ENCODE measurements around the gene GATA5.

The GATA5 gene

GRCh38 chr20:62489186-62489931 lies 13.6 kb upstream of the GATA5 start:
- H3K79me1 ChIP-seq (ENCODE audit: low read length), result no peaks in the 10 kb centered on the region
- no peaks in the 10 kb centered on the region for H3K79me2 ChIP-seq (ENCODE audit: control insufficient read depth, insufficient read depth, low read length)
- H3K4me3 ChIP-seq (ENCODE audit: low read length), result no peak overlapping the region
- no peak overlapping the region for H3K4me2 ChIP-seq (ENCODE audit: low read length)
- no peak overlapping the region for H3K18ac ChIP-seq (ENCODE audit: low read length)
- WGBS (ENCODE audit: extremely low coverage, insufficient coverage, low lambda C conversion rate), result no CpG with 5 or more reads among the region's 18 CpGs
- H3K23ac ChIP-seq (ENCODE audit: low read length), result no peak overlapping the region
- H3K27me3 ChIP-seq (ENCODE audit: insufficient read depth, low read length, poor library complexity), result no peaks in the 10 kb centered on the region
- no peak overlapping the region for H2BK5ac ChIP-seq (ENCODE audit: low read length)
- no peak overlapping the region for H3K9ac ChIP-seq (ENCODE audit: low read length)
- H3K4me1 ChIP-seq (ENCODE audit: control insufficient read depth, low read depth, low read length), result peaks cover 12% of the 10 kb centered on the region
- H3K27ac ChIP-seq (ENCODE audit: low read depth, low read length), result no peak overlapping the region
- no peak overlapping the region for H2BK120ac ChIP-seq (ENCODE audit: low read depth, low read length)
- H2AK5ac ChIP-seq (ENCODE audit: low read length), result no peak overlapping the region
- H4K5ac ChIP-seq (ENCODE audit: low read length), result no peak overlapping the region
- no peak overlapping the region for H3K4ac ChIP-seq (ENCODE audit: low read depth, low read length)
- H3K56ac ChIP-seq (ENCODE audit: low read length), result no peak overlapping the region
- no peaks in the 10 kb centered on the region for H3K36me3 ChIP-seq (ENCODE audit: control insufficient read depth, insufficient read depth, low read length)
- no peak overlapping the region for H2BK15ac ChIP-seq (replicated peaks; ENCODE audit: low read depth)
- no peak overlapping the region for H4K8ac ChIP-seq (ENCODE audit: low read depth, low read length)
- no peak for DNase-seq

- Histone ChIP-seq H2BK120ac (ENCODE audit: low read depth, low read length) (no peak overlapping the region), H3K9ac (ENCODE audit: low read length) (no peak overlapping the region), H3K36me3 (ENCODE audit: control insufficient read depth, insufficient read depth, low read length) (no peaks in the 10 kb centered on the region), H2BK5ac (ENCODE audit: low read length) (no peak overlapping the region), H4K5ac (ENCODE audit: low read length) (no peak overlapping the region), H3K18ac (ENCODE audit: low read length) (no peak overlapping the region), H3K27ac (ENCODE audit: low read depth, low read length) (no peak overlapping the region), H3K23ac (ENCODE audit: low read length) (no peak overlapping the region), H3K4ac (ENCODE audit: low read depth, low read length) (no peak overlapping the region), H3K27me3 (ENCODE audit: insufficient read depth, low read length, poor library complexity) (no peaks in the 10 kb centered on the region), H3K4me1 (ENCODE audit: control insufficient read depth, low read depth, low read length) (peaks cover 12% of the 10 kb centered on the region), H3K56ac (ENCODE audit: low read length) (no peak overlapping the region), H2BK15ac (replicated peaks; ENCODE audit: low read depth) (no peak overlapping the region), H3K4me3 (ENCODE audit: low read length) (no peak overlapping the region), H3K79me2 (ENCODE audit: control insufficient read depth, insufficient read depth, low read length) (no peaks in the 10 kb centered on the region), H3K4me2 (ENCODE audit: low read length) (no peak overlapping the region), H4K8ac (ENCODE audit: low read depth, low read length) (no peak overlapping the region), H3K79me1 (ENCODE audit: low read length) (no peaks in the 10 kb centered on the region), H2AK5ac (ENCODE audit: low read length) (no peak overlapping the region)
- no peak for DNase-seq
- no CpG with 5 or more reads among the region's 3 CpGs for WGBS (ENCODE audit: extremely low coverage, insufficient coverage, low lambda C conversion rate)
Observed at GRCh38 chr20:62488470-62488869, 12.7 kb upstream of the GATA5 start.

- no peak for DNase-seq
- H3K36me3 ChIP-seq (ENCODE audit: control insufficient read depth, insufficient read depth, low read length), result no peaks in the 10 kb centered on the region
- H3K27ac ChIP-seq (ENCODE audit: low read depth, low read length), result no peak overlapping the region
- H3K27me3 ChIP-seq (ENCODE audit: insufficient read depth, low read length, poor library complexity), result no peaks in the 10 kb centered on the region
- no peak overlapping the region for H2BK15ac ChIP-seq (replicated peaks; ENCODE audit: low read depth)
- no peak overlapping the region for H3K4me2 ChIP-seq (ENCODE audit: low read length)
- no peak overlapping the region for H2BK5ac ChIP-seq (ENCODE audit: low read length)
- H3K4me3 ChIP-seq (ENCODE audit: low read length), result no peak overlapping the region
- peak overlapping the region; percentile 27 for H3K56ac ChIP-seq (ENCODE audit: low read length)
- H3K79me1 ChIP-seq (ENCODE audit: low read length), result no peaks in the 10 kb centered on the region
- WGBS (ENCODE audit: extremely low coverage, insufficient coverage, low lambda C conversion rate), result no CpG with 5 or more reads among the region's 14 CpGs
- no peak overlapping the region for H3K23ac ChIP-seq (ENCODE audit: low read length)
- H2BK120ac ChIP-seq (ENCODE audit: low read depth, low read length), result no peak overlapping the region
- no peak overlapping the region for H4K8ac ChIP-seq (ENCODE audit: low read depth, low read length)
- H3K4ac ChIP-seq (ENCODE audit: low read depth, low read length), result no peak overlapping the region
- H4K5ac ChIP-seq (ENCODE audit: low read length), result no peak overlapping the region
- peaks cover 17% of the 10 kb centered on the region for H3K4me1 ChIP-seq (ENCODE audit: control insufficient read depth, low read depth, low read length)
- H3K18ac ChIP-seq (ENCODE audit: low read length), result no peak overlapping the region
- H3K9ac ChIP-seq (ENCODE audit: low read length), result no peak overlapping the region
- H3K79me2 ChIP-seq (ENCODE audit: control insufficient read depth, insufficient read depth, low read length), result no peaks in the 10 kb centered on the region
- no peak overlapping the region for H2AK5ac ChIP-seq (ENCODE audit: low read length)
Observed at GRCh38 chr20:62487561-62488354, 12.0 kb upstream of the GATA5 start.

GRCh38 chr20:62487118-62487517 lies 11.3 kb upstream of the GATA5 start:
- H4K5ac ChIP-seq (ENCODE audit: low read length), result no peak overlapping the region
- no peak overlapping the region for H3K4me2 ChIP-seq (ENCODE audit: low read length)
- peak overlapping the region; percentile 28 for H3K56ac ChIP-seq (ENCODE audit: low read length)
- no peaks in the 10 kb centered on the region for H3K79me2 ChIP-seq (ENCODE audit: control insufficient read depth, insufficient read depth, low read length)
- H2BK15ac ChIP-seq (replicated peaks; ENCODE audit: low read depth), result no peak overlapping the region
- no peaks in the 10 kb centered on the region for H3K79me1 ChIP-seq (ENCODE audit: low read length)
- no peak overlapping the region for H2BK5ac ChIP-seq (ENCODE audit: low read length)
- H2BK120ac ChIP-seq (ENCODE audit: low read depth, low read length), result no peak overlapping the region
- no peak overlapping the region for H3K18ac ChIP-seq (ENCODE audit: low read length)
- no peak overlapping the region for H2AK5ac ChIP-seq (ENCODE audit: low read length)
- peaks cover 20% of the 10 kb centered on the region for H3K4me1 ChIP-seq (ENCODE audit: control insufficient read depth, low read depth, low read length)
- H3K27me3 ChIP-seq (ENCODE audit: insufficient read depth, low read length, poor library complexity), result no peaks in the 10 kb centered on the region
- H3K27ac ChIP-seq (ENCODE audit: low read depth, low read length), result no peak overlapping the region
- H3K23ac ChIP-seq (ENCODE audit: low read length), result no peak overlapping the region
- no peak overlapping the region for H3K4ac ChIP-seq (ENCODE audit: low read depth, low read length)
- no peak overlapping the region for H3K4me3 ChIP-seq (ENCODE audit: low read length)
- WGBS (ENCODE audit: extremely low coverage, insufficient coverage, low lambda C conversion rate), result no CpG with 5 or more reads among the region's 21 CpGs
- H3K36me3 ChIP-seq (ENCODE audit: control insufficient read depth, insufficient read depth, low read length), result no peaks in the 10 kb centered on the region
- no peak overlapping the region for H4K8ac ChIP-seq (ENCODE audit: low read depth, low read length)
- no peak overlapping the region for H3K9ac ChIP-seq (ENCODE audit: low read length)
- DNase-seq, result no peak

GRCh38 chr20:62486484-62486883 lies 10.7 kb upstream of the GATA5 start:
- Histone ChIP-seq H4K8ac (ENCODE audit: low read depth, low read length) (no peak overlapping the region), H3K27ac (ENCODE audit: low read depth, low read length) (no peak overlapping the region), H3K79me2 (ENCODE audit: control insufficient read depth, insufficient read depth, low read length) (no peaks in the 10 kb centered on the region), H3K9ac (ENCODE audit: low read length) (no peak overlapping the region), H3K4me2 (ENCODE audit: low read length) (no peak overlapping the region), H3K36me3 (ENCODE audit: control insufficient read depth, insufficient read depth, low read length) (no peaks in the 10 kb centered on the region), H2BK5ac (ENCODE audit: low read length) (no peak overlapping the region), H3K18ac (ENCODE audit: low read length) (no peak overlapping the region), H4K5ac (ENCODE audit: low read length) (no peak overlapping the region), H3K4me3 (ENCODE audit: low read length) (no peak overlapping the region), H2BK120ac (ENCODE audit: low read depth, low read length) (no peak overlapping the region), H2BK15ac (replicated peaks; ENCODE audit: low read depth) (no peak overlapping the region), H3K4me1 (ENCODE audit: control insufficient read depth, low read depth, low read length) (peaks cover 21% of the 10 kb centered on the region), H3K23ac (ENCODE audit: low read length) (no peak overlapping the region), H2AK5ac (ENCODE audit: low read length) (no peak overlapping the region), H3K79me1 (ENCODE audit: low read length) (no peaks in the 10 kb centered on the region), H3K56ac (ENCODE audit: low read length) (peak overlapping the region; percentile 54), H3K27me3 (ENCODE audit: insufficient read depth, low read length, poor library complexity) (peaks cover under 1% of the 10 kb centered on the region), H3K4ac (ENCODE audit: low read depth, low read length) (no peak overlapping the region)
- DNase-seq, result no peak
- no CpG with 5 or more reads among the region's 13 CpGs for WGBS (ENCODE audit: extremely low coverage, insufficient coverage, low lambda C conversion rate)

All from mesendoderm (in vitro differentiated cells).